DMS114 treated with DMSO at 0.1 percent for 48 hours (cell line): Measurements from ENCODE around the gene ZFP36L1.

Source experiments
- DNase-seq: peaks from one replicate; lab custom pipeline; 2025; ENCODE audit not compliant: unreplicated experiment; lab: John Stamatoyannopoulos, UW

The ZFP36L1 gene

GRCh38 chr14:68784978-68785533, 7.8 kb downstream of the ZFP36L1 start:
- DNase-seq, result no peak

DNA sequence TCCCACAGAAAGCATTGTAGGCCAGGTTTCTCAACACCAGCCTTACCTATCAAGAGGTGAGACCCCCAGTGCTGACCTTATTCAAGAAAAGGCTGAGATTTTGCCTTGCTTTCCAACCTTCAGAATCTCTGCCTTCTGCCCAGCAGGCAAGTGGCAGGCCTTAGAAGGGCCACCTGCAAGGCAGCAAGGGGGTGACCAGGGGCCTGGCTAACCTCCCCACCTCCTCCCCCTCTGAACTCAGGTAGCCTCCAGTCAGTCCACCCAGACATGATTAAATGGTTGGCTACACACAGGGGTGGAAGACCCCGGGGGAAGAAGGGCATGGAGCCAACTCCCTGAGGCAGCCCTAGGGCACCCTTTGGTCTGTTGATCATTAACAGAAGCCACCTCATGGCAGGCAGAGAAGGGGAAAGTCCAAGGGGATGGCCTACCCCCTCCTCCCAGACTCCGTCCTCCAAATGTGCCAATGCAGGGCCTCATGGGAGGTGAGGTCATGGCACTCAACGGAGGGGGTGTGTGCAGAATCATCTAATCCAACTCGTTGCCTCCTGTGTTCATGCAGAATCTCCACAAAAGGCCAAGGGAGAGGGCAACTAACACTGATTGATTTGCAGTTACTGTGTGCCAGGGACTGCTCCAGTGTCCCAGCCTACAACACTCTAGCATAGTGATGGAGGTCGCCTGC, 8.5 kb downstream of the ZFP36L1 start:
- DNase-seq, result no peak

DNA sequence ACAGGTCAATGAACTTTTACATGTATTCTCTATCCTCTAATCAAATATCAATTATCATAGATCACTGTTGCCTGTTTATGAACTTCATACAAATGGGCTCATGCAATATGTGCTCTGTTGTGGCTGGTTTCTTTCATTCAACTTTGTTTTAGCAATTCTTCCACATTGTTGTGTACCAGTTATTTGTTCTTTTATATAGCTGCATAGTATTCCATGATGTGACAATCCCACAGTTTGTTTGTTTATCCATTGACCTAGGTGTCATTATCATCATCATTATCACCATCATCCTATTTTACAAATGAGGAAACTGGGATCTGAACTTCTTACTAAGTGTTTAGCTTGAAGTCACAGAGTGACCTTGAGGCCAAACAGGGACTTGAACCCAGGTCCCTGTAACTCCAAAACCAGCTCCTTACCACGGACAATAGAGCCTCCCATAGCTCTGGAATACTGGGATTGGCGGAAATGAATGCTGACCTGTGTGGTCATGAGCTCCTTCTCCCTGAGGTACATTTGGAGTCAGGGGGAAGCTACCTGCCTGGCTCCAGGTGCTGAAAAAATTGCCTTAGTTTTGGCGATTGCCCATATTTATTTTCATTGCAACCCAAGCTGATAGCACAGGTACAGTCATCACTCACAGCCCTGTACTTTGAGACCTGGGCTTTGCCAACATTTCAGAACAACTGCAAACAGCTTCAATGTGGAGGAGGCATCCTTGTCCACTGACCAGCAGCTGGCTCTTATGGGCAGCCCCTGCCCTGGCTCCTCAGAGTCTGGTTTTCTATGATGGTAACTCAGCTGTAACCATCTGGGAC, 9.2 kb downstream of the ZFP36L1 start:
- no peak for DNase-seq

- no peak for DNase-seq
These were observed 10.5 kb downstream of the ZFP36L1 start for GRCh38 chr14:68782091-68782981.

DNA sequence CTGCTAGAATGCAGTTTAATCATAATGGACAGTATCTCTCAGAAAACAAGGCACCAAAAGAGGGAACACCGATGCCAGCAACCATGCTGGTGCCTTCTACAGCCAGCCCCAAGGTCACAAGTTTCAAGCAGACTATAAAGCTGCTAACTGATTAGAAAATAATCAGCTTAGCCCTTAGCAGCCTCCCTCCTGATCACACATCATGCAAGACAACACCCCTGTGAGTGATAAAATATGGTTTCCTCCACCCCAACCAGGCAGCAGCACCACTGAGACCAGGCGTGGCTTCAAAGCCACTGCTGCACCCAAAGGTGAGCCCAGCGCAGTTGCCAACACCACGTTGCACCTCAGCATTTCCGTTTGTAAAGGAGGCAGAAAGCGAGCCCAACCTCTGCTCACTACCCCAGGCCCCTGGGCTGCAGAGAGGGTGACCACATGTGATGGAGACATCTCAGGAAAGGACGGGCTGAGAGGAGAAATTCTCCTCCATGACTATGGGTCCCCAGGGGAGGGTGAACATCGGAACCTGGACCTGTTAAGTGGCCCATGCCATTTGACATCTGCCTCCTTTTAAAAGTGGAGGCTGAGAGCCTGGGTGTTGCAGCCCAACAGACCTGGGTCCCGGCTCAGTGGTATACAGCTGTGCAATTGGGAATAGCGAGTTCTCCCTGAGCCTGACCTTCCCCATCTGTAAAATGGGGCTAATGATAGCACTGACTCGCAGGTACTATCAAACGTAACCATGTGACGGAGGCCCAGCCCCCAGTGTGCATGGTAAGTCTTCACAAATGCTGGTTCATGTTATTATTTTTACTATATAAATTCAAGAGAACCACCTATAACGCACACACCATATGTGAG, 11.5 kb downstream of the ZFP36L1 start:
- no peak for DNase-seq

GRCh38 chr14:68780358-68781160, 12.3 kb downstream of the ZFP36L1 start:
- no peak for DNase-seq

DNA sequence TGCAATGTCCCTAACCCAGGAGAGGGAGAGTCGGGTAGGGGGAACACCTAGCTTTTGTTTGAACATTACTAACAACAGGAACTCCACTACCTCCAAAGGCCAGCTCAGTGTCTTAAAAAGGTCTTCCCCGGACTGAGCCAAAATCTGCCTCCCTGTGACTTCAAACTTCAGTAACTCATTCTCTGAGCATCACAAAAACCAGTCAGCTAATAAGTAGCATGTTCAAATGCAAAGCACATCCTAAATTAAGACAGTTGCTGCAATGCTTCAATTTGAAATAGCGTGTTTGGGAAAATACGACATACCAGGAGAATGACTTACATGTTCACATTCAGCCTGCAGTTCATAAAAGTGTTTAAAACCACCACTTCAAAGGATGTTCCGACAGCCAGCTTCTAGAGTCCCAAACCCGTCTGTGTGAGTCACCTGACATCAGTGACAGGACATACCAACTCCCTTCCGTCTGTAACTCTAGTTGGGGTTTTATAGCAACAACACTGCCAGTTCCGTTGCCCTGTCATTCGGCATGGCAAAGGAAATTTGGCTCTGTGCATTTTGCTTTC, 13.0 kb downstream of the ZFP36L1 start:
- DNase-seq, result no peak

GRCh38 chr14:68777644-68778043, 15.2 kb downstream of the ZFP36L1 start:
- DNase-seq, result no peak

GRCh38 chr14:68775614-68776126, 17.2 kb downstream of the ZFP36L1 start:
- DNase-seq, result no peak

DNA sequence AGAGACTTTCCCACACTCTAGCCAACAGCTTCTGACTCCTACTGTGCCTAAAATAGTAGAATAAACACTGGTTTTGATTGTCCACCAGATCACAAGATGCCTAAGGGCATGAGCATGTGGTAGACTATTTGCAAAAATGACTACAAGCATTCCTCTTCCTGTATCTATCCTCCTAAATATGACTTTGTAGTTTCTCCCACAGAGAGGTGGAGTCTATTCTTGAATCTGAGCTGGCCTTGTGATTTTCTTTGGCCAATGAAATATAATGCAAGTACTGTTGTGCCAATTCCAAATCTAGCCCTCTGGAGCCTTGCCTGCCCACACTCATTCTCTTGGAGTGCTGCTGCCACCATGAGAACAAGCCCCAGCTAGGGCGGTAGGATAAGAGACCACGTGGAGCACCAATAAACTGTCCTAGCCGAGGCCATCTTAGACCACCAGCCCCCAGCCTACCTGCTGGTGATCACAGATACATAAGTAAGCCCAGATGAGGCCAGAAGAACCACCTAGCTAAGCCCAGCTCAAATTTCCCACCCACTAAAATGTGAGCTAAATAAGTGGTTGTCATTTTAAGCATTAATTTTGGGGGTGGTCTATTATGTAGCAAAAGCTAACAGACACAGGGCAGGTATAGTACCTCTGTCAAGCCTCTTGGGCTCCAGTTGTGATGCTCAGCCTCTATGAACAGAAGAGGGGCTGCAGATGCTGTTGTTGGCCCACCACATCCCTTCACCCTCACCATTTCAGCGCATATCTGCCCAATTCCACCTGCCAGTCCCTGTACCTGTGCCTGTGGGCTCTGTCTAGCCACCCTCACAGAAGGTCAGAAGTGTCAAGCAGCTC, 17.9 kb downstream of the ZFP36L1 start:
- no peak for DNase-seq

GRCh38 chr14:68772761-68773381, 20.0 kb downstream of the ZFP36L1 start:
- DNase-seq, result no peak

DNA sequence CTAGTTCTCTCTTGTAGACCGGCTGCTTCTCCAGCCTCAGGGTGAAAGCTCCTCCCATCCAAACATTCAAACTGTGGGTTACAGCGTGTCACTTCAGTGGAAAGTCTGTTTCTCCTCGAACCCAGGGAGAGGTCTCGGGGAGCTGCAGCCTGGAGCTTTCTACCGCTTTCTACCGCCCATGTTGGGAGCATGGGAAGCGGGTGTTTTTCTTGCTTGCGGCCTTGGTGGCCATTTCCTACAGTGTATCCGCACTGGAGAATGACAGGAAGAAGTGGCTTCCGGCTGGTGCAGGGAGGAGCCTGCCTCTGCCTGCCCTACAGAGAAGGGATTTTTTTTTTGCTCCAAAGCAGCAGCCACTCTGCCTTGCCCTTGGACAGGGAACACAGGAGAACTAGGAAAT, 21.2 kb downstream of the ZFP36L1 start:
- no peak for DNase-seq

DNA sequence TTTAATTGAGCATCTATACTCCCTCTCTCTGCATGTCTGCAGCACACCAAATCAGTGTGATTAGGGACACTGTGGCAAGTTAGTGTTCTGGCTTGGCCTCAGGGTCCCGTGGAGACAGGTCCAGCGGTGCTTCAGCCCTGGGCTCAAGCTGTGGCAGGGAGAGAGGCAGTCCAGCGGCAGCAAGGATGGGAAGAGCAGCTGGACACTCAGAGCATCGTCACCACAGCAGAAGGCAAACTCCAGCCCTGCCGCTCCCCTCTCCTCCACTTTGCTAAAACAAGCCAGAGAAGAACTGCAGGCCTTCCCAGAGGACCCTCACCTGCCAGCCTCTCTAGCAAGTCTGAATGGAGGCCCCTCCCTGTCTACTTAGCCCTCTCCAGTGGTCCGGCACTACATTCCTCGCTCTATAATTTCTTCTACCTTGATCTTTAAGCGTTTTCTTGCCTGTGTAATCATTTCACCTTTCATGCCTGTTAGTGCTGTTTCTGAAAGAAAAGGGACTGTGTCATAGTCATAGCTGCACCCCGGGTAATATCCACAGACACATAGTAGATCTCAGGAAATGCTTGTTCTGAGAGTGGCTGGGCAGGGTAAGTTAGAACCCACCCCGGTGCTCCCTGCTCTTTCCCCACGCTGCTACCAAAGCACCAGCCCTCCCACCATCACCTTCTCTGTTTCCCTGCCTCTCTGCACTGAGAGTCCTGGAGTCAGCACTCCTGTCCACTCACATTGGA, 22.1 kb downstream of the ZFP36L1 start:
- DNase-seq, result no peak

- no peak for DNase-seq
These were observed 22.8 kb downstream of the ZFP36L1 start for GRCh38 chr14:68770051-68770450.

GRCh38 chr14:68768316-68768715, 24.6 kb downstream of the ZFP36L1 start:
- DNase-seq, result no peak

- DNase-seq, result no peak
These were observed 25.6 kb downstream of the ZFP36L1 start for GRCh38 chr14:68767248-68767645.
